ENCODE data around the gene MAGI1.

MAGI1 gene

GRCh38 chr3:65689436-65689835 lies 349.3 kb downstream of the MAGI1 start:
- DNase-seq: no peak

- no peak for DNase-seq
These were observed 351.0 kb downstream of the MAGI1 start for GRCh38 chr3:65687741-65688140.

DNA sequence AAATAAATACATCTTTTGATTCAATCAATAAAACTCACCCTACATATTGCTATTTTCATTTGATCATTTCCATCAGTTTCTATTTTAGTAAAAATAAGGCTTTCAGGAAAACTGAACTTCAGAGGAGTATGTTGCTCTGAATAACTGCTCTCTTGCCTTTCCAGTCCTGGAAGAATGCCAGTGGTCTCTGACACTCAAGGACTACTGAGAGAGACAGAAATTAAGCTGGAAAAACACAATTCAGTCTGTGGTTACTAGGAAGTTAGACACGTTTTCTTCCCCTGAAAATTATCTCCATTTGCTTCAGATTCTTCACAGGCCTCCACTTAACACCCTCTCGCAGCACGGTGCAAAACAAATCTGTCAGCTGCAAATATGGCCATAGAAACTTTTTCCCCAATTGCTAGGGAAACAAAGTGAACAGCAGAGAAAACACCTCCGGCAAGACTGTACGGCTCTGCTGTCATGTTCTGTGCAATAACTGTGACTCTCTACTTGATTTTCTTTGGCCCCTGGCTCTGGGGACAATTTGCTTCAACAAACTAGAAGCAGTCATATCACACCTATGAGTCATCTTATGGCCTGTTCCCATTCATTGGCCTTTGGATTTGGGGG lies 353.0 kb downstream of the MAGI1 start:
- DNase-seq: no peak

DNA sequence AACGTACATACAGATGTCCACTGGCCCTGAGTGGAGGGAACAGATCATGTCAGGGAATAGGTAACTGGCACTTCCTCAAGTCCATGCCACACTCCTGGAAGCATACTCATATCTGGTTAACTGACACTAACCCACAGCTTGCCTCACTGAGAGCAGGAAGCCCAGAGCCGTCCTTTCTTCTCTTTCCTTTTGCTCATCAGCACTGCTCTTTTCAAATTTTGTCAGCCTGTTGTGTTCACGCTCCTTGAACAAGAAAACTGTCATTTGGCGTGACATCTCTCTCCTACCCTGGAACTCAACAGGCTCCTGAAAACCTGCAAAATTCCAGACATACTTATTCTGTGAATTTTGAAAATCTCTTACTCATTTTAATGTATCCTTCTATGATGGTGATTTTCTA lies 360.2 kb downstream of the MAGI1 start:
- DNase-seq: no peak

GRCh38 chr3:65677486-65678010 lies 361.2 kb downstream of the MAGI1 start:
- no peak for DNase-seq

DNA sequence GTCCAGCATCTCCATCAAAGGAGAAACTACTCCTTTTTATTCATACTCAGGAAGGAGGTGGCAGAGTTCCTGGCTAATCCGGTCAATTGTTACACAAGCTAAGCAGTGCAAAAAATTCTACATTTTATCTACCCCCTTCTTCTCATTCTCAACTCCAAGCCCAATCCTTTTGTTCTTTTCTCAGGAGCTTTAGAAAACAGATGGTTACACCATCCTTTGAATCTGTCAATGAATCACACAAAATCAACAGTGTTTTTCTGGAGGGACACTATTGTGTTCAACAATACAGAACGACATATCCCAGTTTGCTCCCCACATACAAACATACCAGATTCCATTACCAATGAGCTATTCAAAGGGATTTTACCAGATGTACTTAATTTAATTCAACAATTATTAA lies 362.1 kb downstream of the MAGI1 start:
- DNase-seq: no peak

DNA sequence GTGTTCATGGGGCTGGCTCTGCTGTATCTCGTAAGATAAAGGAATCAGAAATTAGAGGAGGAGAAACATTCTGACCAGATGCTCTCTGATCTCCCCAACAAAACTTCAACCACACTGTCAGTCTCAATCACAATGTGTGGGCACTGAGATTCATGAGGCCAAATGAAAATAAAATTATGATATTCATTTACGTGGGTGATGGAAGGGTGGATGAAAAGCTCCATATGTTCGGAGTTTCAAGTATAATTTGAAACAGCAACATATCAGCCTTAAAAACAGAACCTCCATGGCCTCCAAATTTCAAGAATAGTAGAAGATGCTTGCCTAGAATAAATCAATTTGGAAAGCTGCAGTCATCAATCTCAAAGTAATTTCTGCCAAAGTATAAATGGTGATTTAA lies 363.7 kb downstream of the MAGI1 start:
- DNase-seq: no peak

- DNase-seq: no peak
These were observed 364.5 kb downstream of the MAGI1 start for GRCh38 chr3:65674226-65674625.

DNA sequence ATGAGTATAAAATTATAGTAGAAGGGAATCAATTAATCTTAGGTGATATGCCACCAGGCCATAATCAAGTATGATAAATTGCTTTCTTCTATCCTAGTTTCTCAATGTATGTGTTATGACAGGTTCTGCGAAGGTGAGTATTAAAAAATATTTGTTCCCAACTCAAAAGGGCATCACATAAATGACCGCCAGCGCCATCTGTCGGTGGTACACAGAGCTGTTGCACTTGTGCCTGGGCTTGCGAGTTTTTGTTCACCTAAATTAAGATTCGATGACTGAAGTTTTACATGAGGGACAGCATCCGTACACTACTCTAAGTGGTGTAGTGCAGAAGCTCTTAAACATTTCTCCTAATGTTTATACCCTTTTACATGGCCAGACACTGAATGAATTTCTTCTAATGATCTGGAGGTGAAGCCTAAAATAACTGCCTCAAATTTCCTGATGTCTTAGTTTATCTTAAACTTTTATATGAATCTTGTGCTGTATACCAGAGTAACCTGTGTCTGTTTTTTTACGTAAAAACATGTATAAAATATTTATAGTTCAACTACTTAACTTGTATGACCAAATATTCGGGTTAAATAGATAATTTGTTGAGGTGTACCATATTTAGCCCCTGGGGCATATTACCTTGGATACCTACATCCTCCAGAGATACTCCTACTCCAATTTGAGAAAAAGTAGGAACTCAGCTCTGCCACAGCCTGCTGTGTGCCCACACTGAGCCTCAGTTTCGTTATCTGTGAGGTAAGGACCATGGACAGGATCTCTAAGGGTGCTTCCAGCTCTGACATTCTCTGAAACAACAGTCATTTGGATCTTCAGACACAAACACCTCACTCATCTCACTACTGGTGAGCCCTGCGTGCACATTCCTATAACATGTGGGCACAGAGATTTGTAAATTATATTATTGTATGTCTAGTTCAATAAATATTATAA lies 365.6 kb downstream of the MAGI1 start:
- DNase-seq: no peak

- no peak for DNase-seq
These were observed 366.7 kb downstream of the MAGI1 start for GRCh38 chr3:65672061-65672460.

- no peak for DNase-seq
These were observed 367.7 kb downstream of the MAGI1 start for GRCh38 chr3:65671004-65671403.

- DNase-seq: no peak
These were observed 369.4 kb downstream of the MAGI1 start for GRCh38 chr3:65669163-65669875.

- no peak for DNase-seq
These were observed 370.8 kb downstream of the MAGI1 start for GRCh38 chr3:65667963-65668362.

DNA sequence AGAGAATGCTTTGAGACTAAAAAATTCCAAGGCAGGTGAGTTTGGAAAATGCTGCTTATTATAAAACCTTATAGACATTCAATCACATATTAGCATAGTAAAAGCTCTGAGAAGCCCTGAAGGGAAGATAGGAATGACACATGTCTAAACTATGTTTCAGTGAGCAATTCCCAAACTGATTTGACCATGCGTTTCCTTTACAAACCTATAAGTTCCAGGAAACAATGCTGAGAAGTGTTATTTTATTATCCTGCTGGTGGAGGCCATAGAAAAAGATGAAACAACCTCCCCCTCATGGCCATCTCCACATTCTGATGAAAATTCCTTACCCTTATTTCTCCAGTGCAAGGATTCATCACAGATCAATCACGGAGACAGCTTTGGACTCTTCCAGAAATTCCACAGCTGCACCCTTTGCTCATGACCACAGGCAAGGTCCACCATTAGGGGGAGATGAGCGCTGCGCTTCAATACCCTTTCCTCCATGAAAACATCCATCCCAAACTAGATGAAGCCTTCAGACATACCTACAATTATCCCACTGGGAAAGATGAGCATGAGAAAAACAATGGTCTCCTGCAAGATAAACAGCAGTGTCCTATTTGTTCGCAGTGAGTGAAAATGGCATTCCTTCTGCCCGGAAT lies 372.1 kb downstream of the MAGI1 start:
- DNase-seq: no peak

GRCh38 chr3:65665915-65666314 lies 372.8 kb downstream of the MAGI1 start:
- DNase-seq: no peak

DNA sequence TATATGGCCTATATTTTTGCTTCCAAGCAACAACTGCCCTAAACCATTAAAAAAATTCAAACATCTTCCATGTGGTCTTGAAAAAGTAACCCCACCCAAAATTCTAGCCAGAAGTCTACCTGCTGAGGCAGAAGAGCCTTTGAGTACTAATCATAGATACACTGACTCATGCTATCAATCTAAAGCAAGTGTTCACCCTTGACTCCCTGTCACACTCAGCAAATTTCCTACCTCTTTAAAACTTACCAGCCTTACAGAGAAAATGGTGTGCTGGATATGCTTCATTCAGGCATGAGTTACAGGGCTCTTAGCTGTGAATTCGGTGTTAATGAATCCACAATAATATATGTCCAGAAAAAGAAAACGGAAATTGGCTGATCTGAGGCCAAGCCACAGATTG lies 373.8 kb downstream of the MAGI1 start:
- DNase-seq: no peak

DNA sequence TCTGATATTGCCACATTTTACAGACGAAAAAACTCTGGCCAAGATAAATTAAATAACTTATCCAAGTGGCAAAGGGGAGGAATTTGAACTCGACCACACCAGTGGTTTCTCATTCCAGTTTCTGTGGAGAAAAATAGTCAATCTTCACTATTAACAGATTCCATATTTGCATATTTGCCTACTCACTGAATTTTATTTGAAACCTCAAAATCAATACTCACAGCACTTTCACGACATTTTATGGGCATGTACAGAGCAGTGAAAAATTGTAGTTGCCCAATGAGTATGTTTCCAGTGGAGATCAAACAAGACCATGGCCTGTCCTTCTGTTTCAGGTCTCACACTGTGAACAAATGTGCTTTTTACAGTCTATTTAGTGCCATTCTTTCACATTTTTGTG lies 374.3 kb downstream of the MAGI1 start:
- no peak for DNase-seq

GRCh38 chr3:65662095-65662494 lies 376.6 kb downstream of the MAGI1 start:
- DNase-seq: no peak

DNA sequence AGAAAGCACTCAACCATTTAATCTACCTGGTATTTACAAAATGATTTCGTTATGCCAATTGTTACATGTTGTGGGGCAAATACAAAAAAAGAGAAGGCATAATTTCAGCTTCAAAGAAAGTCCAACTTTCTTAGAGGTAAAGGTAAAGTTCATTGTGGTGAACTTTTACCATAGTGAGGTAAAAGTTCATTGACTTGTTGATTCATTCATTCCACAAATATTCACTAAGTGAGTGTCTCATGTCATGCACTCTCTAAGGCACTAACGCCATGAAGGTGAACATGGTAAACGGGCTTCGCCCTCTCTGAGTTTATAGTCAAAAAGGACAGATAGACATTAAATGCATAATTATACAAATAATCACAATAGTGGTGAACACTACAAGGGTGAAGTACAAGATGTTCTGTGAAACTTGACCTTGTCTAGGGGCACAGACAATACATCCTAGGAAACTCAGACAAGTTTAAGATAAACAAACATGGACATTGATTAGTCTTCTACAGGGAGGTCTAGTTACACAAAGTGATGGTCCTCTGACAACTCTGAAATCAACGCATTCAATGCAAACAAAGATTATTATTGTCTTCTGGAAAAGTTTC lies 378.6 kb downstream of the MAGI1 start:
- DNase-seq: no peak

GRCh38 chr3:65659396-65659795 lies 379.3 kb downstream of the MAGI1 start:
- DNase-seq: no peak

DNA sequence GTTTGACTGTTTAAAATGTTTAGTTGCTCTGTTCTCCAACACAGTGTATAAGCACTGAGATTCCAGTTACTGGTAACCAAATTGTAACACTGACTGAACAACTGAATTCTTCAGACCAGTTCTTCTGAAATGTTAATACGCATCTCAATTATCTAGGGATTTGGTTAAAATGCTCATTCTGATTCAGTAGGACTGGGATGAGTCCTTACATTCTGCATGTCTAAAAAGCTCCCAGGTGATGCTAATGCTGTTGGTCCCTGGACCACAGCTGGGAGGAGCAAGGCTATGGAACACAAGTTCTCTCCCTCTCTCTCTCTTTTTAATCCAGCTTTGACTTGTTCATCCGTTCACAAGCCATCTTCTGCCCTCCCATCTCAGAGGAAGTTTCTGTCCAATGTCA lies 380.3 kb downstream of the MAGI1 start:
- no peak for DNase-seq

- no peak for DNase-seq
These were observed 383.7 kb downstream of the MAGI1 start for GRCh38 chr3:65655061-65655460.

GRCh38 chr3:65653731-65654130 lies 385.0 kb downstream of the MAGI1 start:
- DNase-seq: no peak
